HCT116 (cell line): Measurements from ENCODE around the gene ELAVL2. TPM values are rescaled to one million over a fixed set of nuclear protein-coding genes. Genes with fewer than 3 reads are reported as not detected.

Source experiments
- ATAC-seq: fragments of 200-7000 bp; cut with Tn5 transposase; 2 replicates; pipeline ENCODE4 v1.9.1; 2020; ENCODE audit warnings: mild to moderate bottlenecking, moderate library complexity
- BruUV-seq: library from RNA; stranded (reverse); fragments of 400-500 nt; replicated peaks from 2 replicates; lab custom pipeline; 2021; lab: Mats Ljungman, UMichigan
- CTCF ChIA-PET: fragments of 300-600 bp; sonication (Branson Sonifier 250); formaldehyde crosslinking; loops from one replicate; lab custom pipeline; 2021; ENCODE audit warnings: antibody characterized with exemption; lab: Charles Lee
- POLR2A ChIA-PET: fragments of 300-600, 350-600 bp; sonication (Branson Sonifier 250); formaldehyde crosslinking; loops from one replicate; lab custom pipeline; 2021; ENCODE audit warnings: antibody characterized with exemption; lab: Charles Lee
- RAD21 ChIA-PET, 2 experiments: fragments of 300-600 bp; sonication (Branson Sonifier 250); formaldehyde crosslinking; loops; one replicate each; lab custom pipeline; 2023; ENCODE audit warnings: low total read pairs in 2 of 2; ENCODE audit not compliant: uncharacterized antibody in 2 of 2, unreplicated experiment in 2 of 2, low non-redundant PET in 1 of 2; lab: Charles Lee
- DNase-seq: peaks from one replicate; pipeline ENCODE4 v3.0.0-alpha.2; 2010; ENCODE audit warnings: low read depth, low spot score
- H2AFZ ChIP-seq: fragments of 200-600 bp; shearing (Covaris generic), sonication (generic); 2 replicates; pipeline ENCODE4 v1.6.1; 2017; ENCODE audit warnings: low read depth, mixed run types, mixed read lengths, antibody characterized with exemption, low read length; ENCODE audit not compliant: poor library complexity, severe bottlenecking
- H3K27ac ChIP-seq: 2 replicates; pipeline ENCODE4 v1.5.1; 2012; ENCODE audit warnings: low read depth, low read length
- H3K27me3 ChIP-seq: fragments of 200-600 bp; sonication (generic); 2 replicates; pipeline ENCODE4 v1.6.1; 2016; ENCODE audit warnings: mixed run types, low read length, mixed read lengths; ENCODE audit not compliant: insufficient read depth
- H3K36me3 ChIP-seq, 2 experiments: fragments of 200-500 bp in 1 of 2; fragments of 200-600 bp in 1 of 2; sonication (Bioruptor generic) in 1 of 2; sonication (generic) in 1 of 2; 2 replicates each; pipeline versions ENCODE4 v1.5.1 to v1.6.1; 2014 to 2016; ENCODE audit warnings: low read length in 2 of 2, inconsistent platforms in 1 of 2, mixed read lengths in 1 of 2, mixed run types in 1 of 2; ENCODE audit not compliant: insufficient read depth in 2 of 2, control insufficient read depth in 1 of 2
- H3K4me1 ChIP-seq, 2 experiments: fragments of 200-600 bp in 1 of 2; sonication (generic) in 1 of 2; 2 replicates each; pipeline versions ENCODE4 v1.5.1 to v1.6.1; 2012 to 2017; ENCODE audit warnings: low read length in 2 of 2, inconsistent platforms in 1 of 2, mild to moderate bottlenecking in 1 of 2, mixed read lengths in 1 of 2, mixed run types in 1 of 2, moderate library complexity in 1 of 2; ENCODE audit not compliant: insufficient read depth in 2 of 2, control insufficient read depth in 1 of 2
- H3K4me2 ChIP-seq: fragments of 200-600 bp; sonication (generic); 2 replicates; pipeline ENCODE4 v1.6.1; 2017; ENCODE audit warnings: mixed run types, low read length, mixed read lengths
- H3K4me3 ChIP-seq, 2 experiments: fragments of 200-600 bp in 1 of 2; sonication (generic) in 1 of 2; replicated peaks in 1 of 2; 2 replicates each; pipeline ENCODE4 v1.5.1; 2011 to 2016; ENCODE audit warnings: low read length in 2 of 2, control low read depth in 1 of 2, low read depth in 1 of 2, mild to moderate bottlenecking in 1 of 2, mixed read lengths in 1 of 2, mixed run types in 1 of 2
- H3K79me2 ChIP-seq: fragments of 200-600 bp; sonication (generic); 2 replicates; pipeline ENCODE4 v1.6.1; 2017; ENCODE audit warnings: mild to moderate bottlenecking, mixed run types, low read length, moderate library complexity, mixed read lengths; ENCODE audit not compliant: insufficient read depth
- H3K9ac ChIP-seq: fragments of 200-600 bp; sonication (generic); 2 replicates; pipeline ENCODE4 v1.6.1; 2016; ENCODE audit warnings: low read length, mixed read lengths
- H3K9me2 ChIP-seq: fragments of 200-600 bp; sonication (generic), shearing (Covaris generic); 2 replicates; pipeline ENCODE4 v1.6.1; 2017; ENCODE audit warnings: mixed run types, mild to moderate bottlenecking, moderate library complexity; ENCODE audit not compliant: insufficient read depth
- H3K9me3 ChIP-seq, 2 experiments: fragments of 200-500 bp in 1 of 2; fragments of 200-600 bp in 1 of 2; sonication (Bioruptor generic) in 1 of 2; sonication (generic) in 1 of 2; 2 replicates each; pipeline ENCODE4 v1.6.1; 2014 to 2017; ENCODE audit warnings: low read length in 2 of 2, mixed read lengths in 2 of 2, inconsistent platforms in 1 of 2, low read depth in 1 of 2, mild to moderate bottlenecking in 1 of 2, mixed run types in 1 of 2, moderate library complexity in 1 of 2; ENCODE audit not compliant: control insufficient read depth in 1 of 2, insufficient read depth in 1 of 2
- H4K20me1 ChIP-seq: fragments of 200-600 bp; sonication (generic), shearing (Covaris generic); 2 replicates; pipeline ENCODE4 v1.6.1; 2017; ENCODE audit warnings: mixed run types, mild to moderate bottlenecking, moderate library complexity; ENCODE audit not compliant: insufficient read depth
- EGR1 ChIP-seq: IDR thresholded peaks from 2 replicates; pipeline ENCODE4 v1.6.1; 2012; ENCODE audit warnings: low read depth
- ELF1 ChIP-seq: IDR thresholded peaks from 2 replicates; pipeline ENCODE4 v1.6.1; 2012; ENCODE audit warnings: low read depth, borderline replicate concordance
- EZH2 ChIP-seq: fragments of 200-600 bp; sonication (generic); IDR thresholded peaks from 2 replicates; pipeline ENCODE4 v1.6.1; 2017; ENCODE audit warnings: antibody characterized with exemption, mixed run types
- EZH2phosphoT487 ChIP-seq: fragments of 200-600 bp; IDR thresholded peaks from 2 replicates; pipeline ENCODE4 v1.6.1; 2018; ENCODE audit warnings: antibody characterized with exemption, borderline replicate concordance
- FOSL1 ChIP-seq: IDR thresholded peaks from 2 replicates; pipeline ENCODE4 v1.6.1; 2012; ENCODE audit warnings: low read depth
- JUND ChIP-seq: IDR thresholded peaks from 2 replicates; pipeline ENCODE4 v1.6.1; 2012
- POLR2A ChIP-seq: IDR thresholded peaks from 2 replicates; pipeline ENCODE4 v1.7.0; 2011; ENCODE audit warnings: borderline replicate concordance; ENCODE audit not compliant: insufficient read depth, insufficient read length; ENCODE audit errors: extremely low read depth
- POLR2AphosphoS5 ChIP-seq: IDR thresholded peaks from 2 replicates; pipeline ENCODE4 v1.6.1; 2011; ENCODE audit warnings: mild to moderate bottlenecking, low read depth, low read length, moderate library complexity
- RAD21 ChIP-seq: IDR thresholded peaks from 2 replicates; pipeline ENCODE4 v1.6.1; 2012; ENCODE audit warnings: low read depth, mild to moderate bottlenecking
- SIN3A ChIP-seq: IDR thresholded peaks from 2 replicates; pipeline ENCODE4 v1.6.1; 2012; ENCODE audit warnings: low read depth
- SP1 ChIP-seq: IDR thresholded peaks from 2 replicates; pipeline ENCODE4 v1.6.1; 2012; ENCODE audit warnings: low read depth
- SRF ChIP-seq: IDR thresholded peaks from 2 replicates; pipeline ENCODE4 v1.6.1; 2012; ENCODE audit warnings: low read depth
- TCF7L2 ChIP-seq: IDR thresholded peaks from 2 replicates; pipeline ENCODE4 v1.7.0; 2011; ENCODE audit warnings: borderline replicate concordance, inconsistent platforms; ENCODE audit not compliant: insufficient read depth, insufficient read length; ENCODE audit errors: extremely low read depth
- YY1 ChIP-seq: IDR thresholded peaks from 2 replicates; pipeline ENCODE4 v1.6.1; 2011; ENCODE audit warnings: low read length, low read depth, moderate library complexity, mild to moderate bottlenecking; ENCODE audit not compliant: insufficient replicate concordance; ENCODE audit errors: extremely low read depth
- ZFX ChIP-seq: fragments of 450-650 bp; IDR thresholded peaks from 2 replicates; pipeline ENCODE4 v1.6.1; 2017
- ZNF274 ChIP-seq: fragments of 200-500 bp; sonication (Bioruptor generic); IDR thresholded peaks from 2 replicates; pipeline ENCODE4 v1.6.1; 2014; ENCODE audit warnings: mild to moderate bottlenecking, low read depth, low read length, inconsistent platforms
- intact Hi-C: fragments of 100-400 bp; cut with micrococcal nuclease; formaldehyde crosslinking; loops from 2 replicates; pipeline ENCODE4 v1.10.0; 2022
- total RNA-seq: library from RNA; stranded (reverse); gene quantifications from one replicate; pipeline ENCODE4 v1.2.1, GENCODE V29; 2021; ENCODE audit not compliant: unreplicated experiment
- TF ChIP-seq, protein P1 (sequence below): IDR thresholded peaks from 2 replicates; pipeline ENCODE4 v1.6.1; 2012
- TF ChIP-seq, protein P2 (sequence below): IDR thresholded peaks from 2 replicates; pipeline ENCODE4 v1.6.1; 2012

ELAVL2 gene
- total RNA-seq, 1 experiment from 2014 or later, result not detected

DNA sequence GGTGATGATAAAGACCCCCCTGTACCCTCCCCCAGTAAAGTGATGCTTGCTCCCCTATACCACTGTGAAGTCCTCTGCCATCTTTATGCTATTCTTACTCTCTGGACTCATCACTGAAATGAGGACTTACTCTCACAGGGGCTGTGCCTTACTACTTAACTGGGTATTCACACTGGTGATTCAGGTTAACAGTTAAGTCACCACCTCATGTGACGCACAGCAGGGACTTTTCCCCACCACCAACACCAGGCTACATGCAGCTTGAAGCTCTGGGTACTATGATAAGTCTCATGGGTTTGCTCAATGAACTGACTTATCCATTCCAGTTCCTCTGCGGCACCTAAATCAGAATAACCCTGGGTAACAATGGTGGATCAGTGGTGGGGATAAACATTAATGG lies 163.7 kb downstream of the ELAVL2 start:
- Histone ChIP-seq H3K27me3 (no peaks in the 10 kb centered on the region), H3K4me3 (no peak overlapping the region), H3K4me1 (no peaks in the 10 kb centered on the region), H3K4me2 (no peak overlapping the region), H3K9me2 (no peaks in the 10 kb centered on the region), H3K27ac (no peak overlapping the region), H3K9me3 (peaks cover 0 to 23% of the 10 kb centered on the region in 2 experiments; a peak in 2 of 4 replicates), H2AFZ (no peak overlapping the region), H3K36me3 (no peaks in the 10 kb centered on the region), H3K9ac (no peak overlapping the region), H4K20me1 (no peaks in the 10 kb centered on the region), H3K79me2 (no peaks in the 10 kb centered on the region)
- no peak for ATAC-seq
- POLR2A ChIA-PET, result no interaction called here
- CTCF ChIA-PET, result no interaction called here
- intact Hi-C loops, result no loop called here
- RAD21 ChIA-PET, result no interaction called here
- TF ChIP-seq ZNF274 (no peak), SP1 (no peak), POLR2AphosphoS5 (no peak), EGR1 (no peak), EZH2 (no peak), RAD21 (no peak), YY1 (no peak), TCF7L2 (no peak), SIN3A (no peak), FOSL1 (no peak), ZFX (no peak), EZH2phosphoT487 (no peak), ELF1 (no peak), POLR2A (no peak), JUND (no peak), SRF (no peak)
- TF ChIP-seq, protein P1, sequence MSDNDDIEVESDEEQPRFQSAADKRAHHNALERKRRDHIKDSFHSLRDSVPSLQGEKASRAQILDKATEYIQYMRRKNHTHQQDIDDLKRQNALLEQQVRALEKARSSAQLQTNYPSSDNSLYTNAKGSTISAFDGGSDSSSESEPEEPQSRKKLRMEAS, result no peak
- TF ChIP-seq, protein P2, sequence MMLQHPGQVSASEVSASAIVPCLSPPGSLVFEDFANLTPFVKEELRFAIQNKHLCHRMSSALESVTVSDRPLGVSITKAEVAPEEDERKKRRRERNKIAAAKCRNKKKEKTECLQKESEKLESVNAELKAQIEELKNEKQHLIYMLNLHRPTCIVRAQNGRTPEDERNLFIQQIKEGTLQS, result no peak
- BruUV-seq, result no TSS peak
- no peak for DNase-seq
